C4-2B (cell line): ENCODE data around the gene TPCN1.

Experiments
- ZFX ChIP-seq: fragments of 450-650 bp; IDR thresholded peaks from 2 replicates; pipeline ENCODE4 v1.6.1; 2017
- TF ChIP-seq, protein P1 (sequence below): fragments of 450-650 bp; conservative IDR thresholded peaks from 2 replicates; pipeline ENCODE4 v1.5.1; 2017; ENCODE audit warnings: mild to moderate bottlenecking

DNA sequence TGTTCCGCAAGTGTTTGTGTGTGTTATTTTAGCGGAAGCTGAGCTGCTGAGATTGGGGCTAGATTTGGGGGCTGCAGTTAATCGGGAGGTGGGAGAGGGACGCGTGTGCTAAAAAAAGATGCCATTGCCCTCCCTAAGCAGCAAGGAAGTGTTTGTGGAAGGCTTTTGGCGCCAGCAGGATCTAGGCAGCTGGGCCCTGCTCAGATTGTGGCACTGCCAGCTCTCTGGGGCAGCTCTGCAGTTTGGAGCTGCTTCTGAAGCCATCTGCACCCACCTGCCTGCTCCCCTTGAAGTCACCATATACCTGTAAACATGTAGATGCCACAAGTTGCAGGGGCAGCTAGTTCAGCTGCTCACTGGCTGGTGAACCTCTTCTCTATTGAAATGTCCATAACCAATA lies 28.8 kb downstream of the TPCN1 start:
- TF ChIP-seq, protein P1, sequence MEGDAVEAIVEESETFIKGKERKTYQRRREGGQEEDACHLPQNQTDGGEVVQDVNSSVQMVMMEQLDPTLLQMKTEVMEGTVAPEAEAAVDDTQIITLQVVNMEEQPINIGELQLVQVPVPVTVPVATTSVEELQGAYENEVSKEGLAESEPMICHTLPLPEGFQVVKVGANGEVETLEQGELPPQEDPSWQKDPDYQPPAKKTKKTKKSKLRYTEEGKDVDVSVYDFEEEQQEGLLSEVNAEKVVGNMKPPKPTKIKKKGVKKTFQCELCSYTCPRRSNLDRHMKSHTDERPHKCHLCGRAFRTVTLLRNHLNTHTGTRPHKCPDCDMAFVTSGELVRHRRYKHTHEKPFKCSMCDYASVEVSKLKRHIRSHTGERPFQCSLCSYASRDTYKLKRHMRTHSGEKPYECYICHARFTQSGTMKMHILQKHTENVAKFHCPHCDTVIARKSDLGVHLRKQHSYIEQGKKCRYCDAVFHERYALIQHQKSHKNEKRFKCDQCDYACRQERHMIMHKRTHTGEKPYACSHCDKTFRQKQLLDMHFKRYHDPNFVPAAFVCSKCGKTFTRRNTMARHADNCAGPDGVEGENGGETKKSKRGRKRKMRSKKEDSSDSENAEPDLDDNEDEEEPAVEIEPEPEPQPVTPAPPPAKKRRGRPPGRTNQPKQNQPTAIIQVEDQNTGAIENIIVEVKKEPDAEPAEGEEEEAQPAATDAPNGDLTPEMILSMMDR, result no peak
- TF ChIP-seq ZFX, result no peak
